Caco-2 (cell line): Measurements from ENCODE around the gene DNAH7. TPM values are rescaled to one million over a fixed set of nuclear protein-coding genes. Genes with fewer than 3 reads are reported as not detected.

Experiments
- BruUV-seq: library from RNA; stranded (reverse); fragments of 400-500 nt; replicated peaks from 2 replicates; lab custom pipeline; 2021; lab: Mats Ljungman, UMichigan
- CTCF ChIA-PET: fragments of 300-600 bp; sonication (Branson Sonifier 250); formaldehyde crosslinking; loops from one replicate; lab custom pipeline; 2022; ENCODE audit warnings: antibody characterized with exemption; lab: Charles Lee
- POLR2A ChIA-PET: fragments of 300-600 bp; sonication (Branson Sonifier 250); formaldehyde crosslinking; loops from one replicate; lab custom pipeline; 2022; ENCODE audit warnings: antibody characterized with exemption; lab: Charles Lee
- DNase-seq, 2 experiments: peaks; one replicate each; pipeline versions ENCODE4 v3.0.0 to v3.0.0-alpha.2; 2020 to 2022
- H3K27me3 ChIP-seq: replicated peaks from 2 replicates; pipeline ENCODE4 v1.6.0; 2011; ENCODE audit warnings: low read length; ENCODE audit not compliant: control insufficient read depth, insufficient read depth
- H3K36me3 ChIP-seq: 2 replicates; pipeline ENCODE4 v1.5.1; 2011; ENCODE audit warnings: low read length; ENCODE audit not compliant: control insufficient read depth, insufficient read depth
- H3K4me1 ChIP-seq: fragments of 250-450 bp; sonication (Bioruptor Pico); 2 replicates; pipeline ENCODE4 v1.5.1; 2020; ENCODE audit warnings: mild to moderate bottlenecking
- H3K4me3 ChIP-seq: 2 replicates; pipeline ENCODE4 v1.5.1; 2011; ENCODE audit warnings: low read depth, mild to moderate bottlenecking, control low read depth, low read length
- H3K9me3 ChIP-seq: fragments of 250-450 bp; sonication (Bioruptor Pico); 2 replicates; pipeline ENCODE4 v1.5.1; 2020; ENCODE audit warnings: mild to moderate bottlenecking, moderate library complexity
- H3K27ac Mint-ChIP-seq: one replicate; pipeline ENCODE4 v1.8.0; 2022; ENCODE audit warnings: mixed read lengths; ENCODE audit not compliant: unreplicated experiment
- H3K27me3 Mint-ChIP-seq: one replicate; pipeline ENCODE4 v1.8.0; 2022; ENCODE audit warnings: mixed read lengths; ENCODE audit not compliant: insufficient read depth, unreplicated experiment
- H3K36me3 Mint-ChIP-seq: one replicate; pipeline ENCODE4 v1.8.0; 2022; ENCODE audit warnings: mild to moderate bottlenecking, mixed read lengths; ENCODE audit not compliant: insufficient read depth, unreplicated experiment
- H3K4me1 Mint-ChIP-seq: one replicate; pipeline ENCODE4 v1.8.0; 2022; ENCODE audit warnings: low read depth, mixed read lengths; ENCODE audit not compliant: unreplicated experiment
- H3K4me3 Mint-ChIP-seq: one replicate; pipeline ENCODE4 v1.8.0; 2022; ENCODE audit warnings: mild to moderate bottlenecking, moderate library complexity, mixed read lengths; ENCODE audit not compliant: unreplicated experiment
- H3K9me3 Mint-ChIP-seq: one replicate; pipeline ENCODE4 v1.8.0; 2022; ENCODE audit warnings: mixed read lengths; ENCODE audit not compliant: unreplicated experiment
- CTCF ChIP-seq, 2 experiments: fragments of 200-600 bp in 1 of 2; IDR thresholded peaks; 1 replicate in 1 of 2; 2 replicates in 1 of 2; pipeline versions ENCODE4 v1.5.1 to v1.8.0; 2011 to 2022; ENCODE audit warnings: antibody characterized with exemption in 1 of 2, control low read depth in 1 of 2, inconsistent platforms in 1 of 2, low read depth in 1 of 2, low read length in 1 of 2, mild to moderate bottlenecking in 1 of 2, moderate library complexity in 1 of 2; ENCODE audit not compliant: insufficient read depth in 1 of 2, severe bottlenecking in 1 of 2, unreplicated experiment in 1 of 2
- intact Hi-C: fragments of 100-400 bp; cut with micrococcal nuclease; formaldehyde crosslinking; loops from one replicate; pipeline ENCODE4 v1.10.0; 2022; ENCODE audit not compliant: unreplicated experiment
- total RNA-seq: library from RNA; stranded (reverse); gene quantifications from 2 replicates; pipeline ENCODE4 v1.2.3, GENCODE V29; 2022

Gene DNAH7
- total RNA-seq, 1 experiment from 2014 or later = 0.16 TPM

DNA sequence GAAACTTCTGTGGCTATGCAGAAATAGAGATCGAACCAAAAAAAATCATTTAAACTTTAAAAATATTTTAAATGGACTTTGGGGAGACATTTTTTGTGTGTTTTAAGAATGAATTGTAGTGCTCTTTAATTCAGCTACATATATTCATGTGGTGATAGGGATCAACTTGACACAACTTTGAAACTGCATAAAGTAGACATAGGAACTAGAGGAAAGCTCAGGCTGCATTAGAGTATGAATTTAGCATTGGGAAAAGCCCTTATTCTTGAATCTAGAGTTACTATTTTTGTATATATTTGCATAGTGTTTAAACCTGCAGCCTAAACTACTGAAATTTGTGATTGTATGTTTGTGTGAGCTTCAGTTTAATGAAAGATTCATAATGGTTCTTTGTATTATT, 333.3 kb downstream of the DNAH7 start:
- H3K36me3 ChIP-seq = no peaks in the 10 kb centered on the region
- peaks cover 9% of the 10 kb centered on the region for H3K36me3 Mint-ChIP-seq
- H3K27ac Mint-ChIP-seq = no peak overlapping the region
- ChIA-PET CTCF (no interaction called here), POLR2A (no interaction called here)
- no peaks in the 10 kb centered on the region for H3K4me1 Mint-ChIP-seq
- TF ChIP-seq CTCF (IDR thresholded peaks at IDR 0.05; ENCODE audit: insufficient read depth in 1 of 2, low read depth in 1 of 2, low read length in 1 of 2, severe bottlenecking in 1 of 2, unreplicated experiment in 1 of 2) = no peak
- no peaks in the 10 kb centered on the region for H3K27me3 ChIP-seq
- no peaks in the 10 kb centered on the region for H3K4me1 ChIP-seq
- intact Hi-C loops = no loop called here
- no peaks in the 10 kb centered on the region for H3K9me3 Mint-ChIP-seq
- H3K9me3 ChIP-seq = no peaks in the 10 kb centered on the region
- H3K4me3 Mint-ChIP-seq = no peak overlapping the region
- no peak for DNase-seq
- no peaks in the 10 kb centered on the region for H3K27me3 Mint-ChIP-seq
- BruUV-seq = no TSS peak
- no peak overlapping the region for H3K4me3 ChIP-seq

GRCh38 chr2:195734931-195735330, 333.7 kb downstream of the DNAH7 start:
- no peaks in the 10 kb centered on the region for H3K27me3 Mint-ChIP-seq
- POLR2A ChIA-PET = no interaction called here
- no peak for DNase-seq
- no peaks in the 10 kb centered on the region for H3K9me3 Mint-ChIP-seq
- H3K4me1 Mint-ChIP-seq = no peaks in the 10 kb centered on the region
- no peak for TF ChIP-seq CTCF (IDR thresholded peaks at IDR 0.05; ENCODE audit: insufficient read depth in 1 of 2, low read depth in 1 of 2, low read length in 1 of 2, severe bottlenecking in 1 of 2, unreplicated experiment in 1 of 2)
- H3K4me1 ChIP-seq = no peaks in the 10 kb centered on the region
- H3K36me3 ChIP-seq = no peaks in the 10 kb centered on the region
- intact Hi-C loops = no loop called here
- H3K4me3 Mint-ChIP-seq = no peak overlapping the region
- no peaks in the 10 kb centered on the region for H3K27me3 ChIP-seq
- no peaks in the 10 kb centered on the region for H3K9me3 ChIP-seq
- CTCF ChIA-PET = no interaction called here
- peaks cover 12% of the 10 kb centered on the region for H3K36me3 Mint-ChIP-seq
- no TSS peak for BruUV-seq
- no peak overlapping the region for H3K4me3 ChIP-seq
- H3K27ac Mint-ChIP-seq = no peak overlapping the region

DNA sequence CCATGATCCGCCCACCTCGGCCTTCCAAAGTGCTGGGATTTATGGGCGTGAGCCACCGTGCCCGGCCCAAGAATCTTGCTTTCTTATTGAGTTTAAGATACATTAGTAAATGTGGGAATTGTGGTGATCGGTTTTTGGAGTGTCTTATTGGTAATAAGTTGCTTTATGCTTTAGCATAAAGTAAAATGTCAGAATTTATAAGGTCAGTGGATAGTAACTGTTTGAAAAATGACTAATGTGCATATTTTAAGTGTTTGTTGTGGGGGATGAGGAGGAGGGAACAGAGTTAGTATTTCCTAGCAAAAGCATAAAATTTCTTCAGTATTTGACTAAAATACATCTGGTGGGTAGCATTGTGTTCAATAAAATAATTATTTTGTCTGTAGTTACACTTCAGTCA, 334.2 kb downstream of the DNAH7 start:
- Histone ChIP-seq H3K27me3 (no peaks in the 10 kb centered on the region), H3K9me3 (no peaks in the 10 kb centered on the region), H3K4me3 (no peak overlapping the region), H3K36me3 (no peaks in the 10 kb centered on the region), H3K4me1 (no peaks in the 10 kb centered on the region)
- Mint-ChIP-seq H3K27me3 (no peaks in the 10 kb centered on the region), H3K9me3 (no peaks in the 10 kb centered on the region), H3K27ac (no peak overlapping the region), H3K4me1 (no peaks in the 10 kb centered on the region), H3K36me3 (peaks cover 18% of the 10 kb centered on the region), H3K4me3 (no peak overlapping the region)
- POLR2A ChIA-PET = no interaction called here
- intact Hi-C loops = no loop called here
- DNase-seq = no peak
- no TSS peak for BruUV-seq
- CTCF ChIA-PET = no interaction called here
- TF ChIP-seq CTCF (IDR thresholded peaks at IDR 0.05; ENCODE audit: insufficient read depth in 1 of 2, low read depth in 1 of 2, low read length in 1 of 2, severe bottlenecking in 1 of 2, unreplicated experiment in 1 of 2) = no peak
